NCI-H128 (cell line): ENCODE data around the gene ARHGDIG.

Experiments
- DNase-seq: peaks from one replicate; lab custom pipeline; 2025; ENCODE audit not compliant: unreplicated experiment; lab: John Stamatoyannopoulos, UW

The ARHGDIG gene

DNA sequence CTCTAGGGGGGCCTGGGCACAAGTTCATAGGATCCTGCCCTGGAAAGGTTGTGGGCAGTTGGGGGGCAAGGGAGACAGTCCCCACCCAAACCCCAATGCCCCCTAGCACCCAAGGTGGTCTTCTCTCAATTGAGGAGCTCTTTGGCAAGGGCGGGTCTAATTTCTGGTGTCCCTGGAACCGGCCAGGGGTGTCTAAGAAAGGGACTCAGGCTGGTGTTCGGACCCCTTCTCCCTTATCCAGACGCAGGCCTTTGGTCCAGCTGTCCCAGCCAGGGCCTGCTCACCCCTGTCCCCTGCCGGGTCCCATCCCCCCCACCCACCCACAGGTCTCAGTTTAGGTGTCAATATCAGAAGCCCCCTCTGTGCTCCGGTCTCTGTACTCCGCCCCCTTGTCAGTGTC, 860 bp upstream of the ARHGDIG start:
- DNase-seq, result no peak

DNA sequence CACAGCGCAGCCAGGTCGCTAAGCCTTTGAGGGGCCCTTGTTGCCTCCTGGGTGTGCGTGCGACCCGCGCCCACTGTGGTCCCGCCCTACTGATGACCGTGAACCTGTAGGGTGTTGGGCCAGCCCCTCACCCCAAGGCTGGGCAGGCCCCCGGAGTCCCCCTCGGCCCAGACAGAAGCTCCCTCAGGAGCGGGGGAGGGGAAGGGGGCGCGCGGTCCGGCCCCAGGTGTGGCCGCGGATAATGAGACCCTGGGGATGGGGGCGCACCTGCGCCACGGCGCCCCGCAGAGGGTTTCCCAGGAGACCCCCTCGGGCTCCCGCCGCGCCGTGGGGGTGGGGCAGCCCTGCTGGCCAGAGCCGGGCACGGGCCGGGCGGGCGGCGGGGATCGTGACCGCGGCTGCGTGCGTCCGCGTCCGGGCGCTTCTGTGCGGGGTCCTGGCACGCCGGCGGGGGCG, 358 bp upstream of the ARHGDIG start:
- DNase-seq, result no peak

GRCh38 chr16:280991-281659, 734 bp downstream of the ARHGDIG start:
- no peak for DNase-seq

DNA sequence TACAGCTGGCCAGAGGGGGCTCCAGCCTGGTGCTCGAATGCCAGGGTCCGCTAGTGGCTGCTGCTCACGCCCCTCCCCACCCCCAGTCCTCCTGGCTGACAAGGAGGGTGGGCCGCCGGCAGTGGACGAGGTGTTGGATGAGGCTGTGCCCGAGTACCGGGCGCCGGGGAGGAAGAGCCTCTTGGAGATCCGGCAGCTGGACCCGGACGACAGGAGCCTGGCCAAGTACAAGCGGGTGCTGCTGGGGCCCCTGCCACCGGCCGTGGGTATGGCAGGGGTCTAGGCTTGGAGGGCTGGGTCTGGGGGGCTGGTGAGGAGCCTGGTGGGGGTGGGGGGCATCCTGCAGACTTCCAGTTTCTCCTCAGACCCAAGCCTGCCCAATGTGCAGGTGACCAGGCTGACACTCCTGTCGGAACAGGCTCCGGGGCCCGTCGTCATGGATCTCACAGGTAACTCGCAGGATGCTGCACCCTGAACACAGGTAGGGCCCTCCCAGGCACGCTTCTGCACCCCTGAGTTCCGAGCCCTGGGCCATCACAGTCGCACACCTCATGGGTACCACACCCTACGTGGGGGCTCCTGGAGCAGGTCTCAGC, 1.4 kb downstream of the ARHGDIG start:
- DNase-seq, result no peak

GRCh38 chr16:282491-282890, 2.1 kb downstream of the ARHGDIG start:
- no peak for DNase-seq

GRCh38 chr16:283033-283805, 2.8 kb downstream of the ARHGDIG start, which contains the start of gene PDIA2:
PDIA2 (plus strand) TSS chr16:283164; CDS start chr16:283170, 6 bp downstream.
- DNase-seq, result no peak

DNA sequence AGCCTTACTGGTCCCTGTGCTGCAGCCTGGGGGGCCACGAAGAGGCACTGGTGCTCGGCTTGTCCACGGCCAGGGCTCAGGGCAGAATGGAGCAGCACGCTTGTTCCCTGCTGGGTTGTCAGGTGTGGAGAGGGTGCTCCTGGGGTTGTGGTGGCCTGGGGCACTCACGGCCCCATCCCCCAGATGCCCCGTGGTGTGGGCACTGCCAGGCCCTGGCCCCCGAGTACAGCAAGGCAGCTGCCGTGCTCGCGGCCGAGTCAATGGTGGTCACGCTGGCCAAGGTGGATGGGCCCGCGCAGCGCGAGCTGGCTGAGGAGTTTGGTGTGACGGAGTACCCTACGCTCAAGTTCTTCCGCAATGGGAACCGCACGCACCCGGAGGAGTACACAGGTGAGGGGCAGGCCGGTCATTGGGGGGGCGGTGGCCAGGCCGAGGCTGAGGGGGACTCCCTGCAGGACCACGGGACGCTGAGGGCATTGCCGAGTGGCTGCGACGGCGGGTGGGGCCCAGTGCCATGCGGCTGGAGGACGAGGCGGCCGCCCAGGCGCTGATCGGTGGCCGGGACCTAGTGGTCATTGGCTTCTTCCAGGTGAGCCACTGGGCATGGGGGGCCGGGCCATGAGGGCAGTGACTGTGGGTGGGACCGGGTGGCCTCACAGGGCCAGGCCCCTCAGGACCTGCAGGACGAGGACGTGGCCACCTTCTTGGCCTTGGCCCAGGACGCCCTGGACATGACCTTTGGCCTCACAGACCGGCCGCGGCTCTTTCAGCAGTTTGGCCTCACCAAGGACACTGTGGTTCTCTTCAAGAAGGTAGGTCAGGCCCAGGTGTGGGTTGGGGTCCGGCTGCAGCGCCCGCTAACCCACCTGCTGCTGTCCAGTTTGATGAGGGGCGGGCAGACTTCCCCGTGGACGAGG, 4.1 kb downstream of the ARHGDIG start:
- no peak for DNase-seq

DNA sequence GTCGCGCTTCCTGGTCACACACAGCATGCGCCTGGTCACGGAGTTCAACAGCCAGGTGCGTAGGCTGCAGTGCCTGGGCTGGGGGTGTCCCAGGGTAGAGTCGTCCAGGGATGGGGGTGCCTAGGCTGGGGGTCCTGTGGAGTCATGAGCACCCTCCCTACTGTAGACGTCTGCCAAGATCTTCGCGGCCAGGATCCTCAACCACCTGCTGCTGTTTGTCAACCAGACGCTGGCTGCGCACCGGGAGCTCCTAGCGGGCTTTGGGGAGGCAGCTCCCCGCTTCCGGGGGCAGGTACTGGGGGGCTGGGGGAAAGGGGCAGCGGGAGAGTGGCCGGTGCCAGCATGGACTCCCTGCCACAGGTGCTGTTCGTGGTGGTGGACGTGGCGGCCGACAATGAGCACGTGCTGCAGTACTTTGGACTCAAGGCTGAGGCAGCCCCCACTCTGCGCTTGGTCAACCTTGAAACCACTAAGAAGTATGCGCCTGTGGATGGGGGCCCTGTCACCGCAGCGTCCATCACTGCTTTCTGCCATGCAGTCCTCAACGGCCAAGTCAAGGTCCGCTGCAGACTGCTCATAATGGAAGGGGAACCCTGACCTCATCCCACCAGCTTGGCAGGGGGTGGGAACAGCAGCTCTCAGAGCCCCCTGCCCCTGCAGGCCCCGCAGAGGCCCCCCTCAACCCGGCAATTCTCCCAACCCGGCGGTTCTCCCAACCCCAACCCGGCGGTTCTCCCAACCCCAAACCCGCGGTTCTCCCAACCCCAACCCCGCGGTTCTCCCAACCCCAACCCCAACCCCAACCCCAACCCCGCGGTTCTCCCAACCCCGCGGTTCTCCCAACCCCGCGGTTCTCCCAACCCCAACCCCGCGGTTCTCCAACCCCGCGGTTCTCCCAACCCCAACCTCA, 5.0 kb downstream of the ARHGDIG start:
- no peak for DNase-seq

DNA sequence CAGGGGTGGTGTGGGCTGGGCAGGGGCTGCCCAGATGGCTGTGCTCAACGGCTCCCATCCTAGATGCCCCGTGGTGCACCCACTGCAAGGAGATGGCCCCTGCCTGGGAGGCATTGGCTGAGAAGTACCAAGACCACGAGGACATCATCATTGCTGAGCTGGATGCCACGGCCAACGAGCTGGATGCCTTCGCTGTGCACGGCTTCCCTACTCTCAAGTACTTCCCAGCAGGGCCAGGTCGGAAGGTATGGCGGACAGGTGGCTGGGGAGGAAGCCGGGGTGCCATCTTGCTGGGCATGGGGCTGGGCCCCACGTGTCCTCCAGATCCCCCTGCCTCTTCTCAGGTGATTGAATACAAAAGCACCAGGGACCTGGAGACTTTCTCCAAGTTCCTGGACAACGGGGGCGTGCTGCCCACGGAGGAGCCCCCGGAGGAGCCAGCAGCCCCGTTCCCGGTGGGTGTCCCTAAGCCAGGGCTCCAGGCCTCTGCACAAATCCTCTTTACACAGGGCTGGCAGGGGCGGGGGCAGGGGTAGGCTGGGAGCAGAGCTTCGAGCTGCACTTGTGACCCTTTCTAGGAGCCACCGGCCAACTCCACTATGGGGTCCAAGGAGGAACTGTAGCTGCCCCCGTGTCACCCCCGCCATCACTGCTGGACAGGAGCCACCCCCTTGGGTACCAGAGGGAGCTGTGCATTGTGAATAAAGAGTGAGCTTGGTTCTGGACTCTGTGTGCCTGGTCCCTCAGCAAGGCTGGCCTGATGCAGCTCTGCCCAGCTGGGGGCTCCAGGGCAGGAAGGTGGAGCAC, 6.3 kb downstream of the ARHGDIG start:
- no peak for DNase-seq

DNA sequence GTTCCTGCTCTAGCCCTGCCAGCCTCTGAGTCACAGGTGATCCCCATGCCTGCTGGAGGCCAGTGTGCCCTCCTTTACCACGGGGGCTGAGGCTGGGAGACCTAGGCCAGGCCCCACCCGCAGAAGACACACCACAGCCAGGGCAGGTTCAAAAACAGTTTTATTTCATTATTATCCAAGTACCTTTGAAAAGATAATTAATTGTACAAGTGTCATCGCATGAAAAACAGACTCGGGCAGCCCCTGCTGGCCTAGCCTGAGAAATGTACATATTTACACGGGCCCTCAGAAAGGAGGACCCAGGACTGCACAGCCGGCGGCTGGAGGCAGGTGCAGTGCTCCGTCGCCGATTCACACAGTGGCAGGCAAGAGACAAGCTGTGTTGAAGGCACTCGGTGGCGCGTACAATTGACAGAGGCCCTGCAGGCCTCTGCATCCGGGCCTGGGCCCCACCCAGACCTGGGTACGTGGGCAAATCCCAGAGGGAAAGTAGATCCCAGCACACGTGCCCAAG, 7.0 kb downstream of the ARHGDIG start:
- DNase-seq, result no peak

GRCh38 chr16:287981-288920, 7.9 kb downstream of the ARHGDIG start:
- DNase-seq, result no peak

GRCh38 chr16:289395-289997, 9.1 kb downstream of the ARHGDIG start:
- no peak for DNase-seq

- DNase-seq, result no peak
Measured at GRCh38 chr16:290015-290680, 9.8 kb downstream of the ARHGDIG start.

DNA sequence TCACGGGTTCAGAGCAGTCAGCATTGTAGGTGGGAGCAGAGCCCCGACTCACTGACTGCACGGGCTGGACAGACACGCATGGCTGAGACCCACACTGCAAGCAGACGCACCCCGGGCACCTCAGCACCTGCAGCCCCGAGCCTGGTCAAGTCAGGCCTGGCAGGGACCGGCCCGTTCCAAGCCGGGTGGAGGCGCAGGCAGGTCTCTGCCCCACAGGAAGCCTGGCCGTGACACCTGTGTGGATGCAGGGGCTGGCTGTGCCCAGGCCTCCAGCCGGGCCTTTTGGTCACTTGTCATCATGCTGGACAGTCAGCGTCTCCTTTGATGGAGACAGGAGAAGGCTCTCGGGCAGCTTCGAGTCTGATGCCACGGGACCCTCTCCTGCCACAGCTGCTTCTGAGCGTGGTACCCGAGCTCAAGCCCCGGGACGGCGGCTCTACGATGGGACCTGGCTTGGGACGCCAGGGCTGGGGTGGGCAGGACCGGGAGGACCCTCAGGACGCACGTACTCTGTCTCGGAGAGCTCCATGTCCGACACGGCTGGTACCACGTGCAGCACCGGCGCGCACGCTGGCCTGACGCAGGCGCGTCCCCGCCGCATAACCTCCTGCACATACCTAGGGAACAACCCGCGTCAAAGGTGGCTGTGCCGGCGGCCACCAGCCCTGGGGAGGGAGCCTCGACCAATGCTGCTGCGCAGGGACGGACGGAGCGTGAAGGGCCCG, 10.5 kb downstream of the ARHGDIG start:
- DNase-seq, result no peak

GRCh38 chr16:291539-291938, 11.1 kb downstream of the ARHGDIG start:
- DNase-seq, result no peak

DNA sequence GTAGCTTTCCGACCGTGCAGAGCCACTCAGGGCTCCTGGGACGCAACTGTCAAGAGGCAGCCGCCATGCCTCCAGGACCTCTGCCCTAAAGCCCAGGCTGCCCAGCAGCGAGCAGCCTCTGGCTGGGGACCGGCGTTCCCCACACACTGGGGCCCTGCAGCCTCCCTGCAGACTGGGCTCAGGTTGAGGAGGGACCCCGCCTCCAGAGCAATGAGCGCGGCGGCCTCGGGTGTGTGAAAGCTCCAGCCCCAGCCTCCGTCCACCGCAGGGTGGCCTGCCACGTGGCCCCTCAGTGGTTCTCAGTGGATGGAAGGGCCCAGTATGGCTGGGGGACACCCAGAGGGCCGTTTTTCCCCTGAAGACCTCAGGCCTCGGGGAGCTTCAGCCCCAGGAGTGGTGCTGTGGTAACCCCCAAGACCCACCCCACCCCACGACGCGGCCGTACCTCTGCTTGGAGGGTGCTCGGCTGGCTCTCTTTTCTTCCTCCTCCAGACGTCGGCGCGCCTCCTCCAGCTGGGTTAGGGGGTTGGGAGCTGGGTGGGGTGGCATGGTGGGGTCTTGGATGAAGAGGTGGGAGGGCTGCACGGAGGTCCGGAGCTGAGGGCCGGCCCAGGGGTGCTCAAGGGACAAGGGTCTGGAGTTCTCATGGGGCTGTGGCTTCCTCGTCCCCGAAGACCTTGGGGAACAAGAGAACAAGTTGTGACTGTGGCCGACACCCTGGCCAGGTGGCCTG, 12.8 kb downstream of the ARHGDIG start:
- DNase-seq, result no peak
